Neural cell (in vitro differentiated cells): ENCODE measurements around the gene CCDC82. TPM values are rescaled to one million over a fixed set of nuclear protein-coding genes. Genes with fewer than 3 reads are reported as not detected.

Source experiments
- H2AFZ ChIP-seq: fragments of 200-600, 300-800 bp; sonication (generic), shearing (Covaris generic); 2 replicates; pipeline ENCODE4 v1.6.0; 2014; ENCODE audit warnings: low read depth, mild to moderate bottlenecking, antibody characterized with exemption, low read length, moderate library complexity
- H3F3A ChIP-seq: fragments of 200-600 bp; shearing (Covaris generic); 2 replicates; pipeline ENCODE4 v1.6.1; 2016; ENCODE audit warnings: mild to moderate bottlenecking, moderate library complexity, mixed read lengths, antibody characterized with exemption, low read length; ENCODE audit not compliant: insufficient read depth, poor library complexity, severe bottlenecking
- H3K27ac ChIP-seq: fragments of 200-600, 300-800 bp; sonication (generic), shearing (Covaris generic); 2 replicates; pipeline ENCODE4 v1.5.1; 2014; ENCODE audit warnings: mild to moderate bottlenecking, low read length, moderate library complexity
- H3K27me3 ChIP-seq: fragments of 300-800, 200-600 bp; sonication (generic), shearing (Covaris generic); 2 replicates; pipeline ENCODE4 v1.6.0; 2014; ENCODE audit warnings: mild to moderate bottlenecking, low read depth, low read length, moderate library complexity; ENCODE audit not compliant: insufficient read depth
- H3K36me3 ChIP-seq: fragments of 300-800, 200-600 bp; sonication (generic), shearing (Covaris generic); 2 replicates; pipeline ENCODE4 v1.5.1; 2014; ENCODE audit warnings: mild to moderate bottlenecking, antibody characterized with exemption, low read length, moderate library complexity; ENCODE audit not compliant: insufficient read depth
- H3K4me2 ChIP-seq: fragments of 300-800, 200-600 bp; sonication (generic), shearing (Covaris generic); 2 replicates; pipeline ENCODE4 v1.6.0; 2014; ENCODE audit warnings: mild to moderate bottlenecking, low read length
- H3K4me3 ChIP-seq: fragments of 300-800, 200-600 bp; sonication (generic), shearing (Covaris generic); 2 replicates; pipeline ENCODE4 v1.5.1; 2014; ENCODE audit warnings: mild to moderate bottlenecking, low read length, moderate library complexity
- H3K79me2 ChIP-seq: fragments of 200-600 bp; shearing (Covaris generic); replicated peaks from 2 replicates; pipeline ENCODE4 v1.6.0; 2014; ENCODE audit warnings: mild to moderate bottlenecking, low read length, moderate library complexity; ENCODE audit not compliant: insufficient read depth
- H3K9ac ChIP-seq: fragments of 300-800, 200-600 bp; sonication (generic), shearing (Covaris generic); 2 replicates; pipeline ENCODE4 v1.6.1; 2016; ENCODE audit warnings: mild to moderate bottlenecking, low read length, mixed read lengths
- H3K9me2 ChIP-seq: fragments of 200-600 bp; shearing (Covaris generic); 2 replicates; pipeline ENCODE4 v1.6.1; 2016; ENCODE audit warnings: mild to moderate bottlenecking, low read length, mixed read lengths; ENCODE audit not compliant: insufficient read depth
- H3K9me3 ChIP-seq: fragments of 200-600, 300-800 bp; sonication (generic), shearing (Covaris generic); 2 replicates; pipeline ENCODE4 v1.6.1; 2016; ENCODE audit warnings: mild to moderate bottlenecking, mixed run types, low read length, moderate library complexity, mixed read lengths
- H4K20me1 ChIP-seq: fragments of 200-600 bp; shearing (Covaris generic); 2 replicates; pipeline ENCODE4 v1.6.1; 2016; ENCODE audit warnings: mild to moderate bottlenecking, mixed run types; ENCODE audit not compliant: insufficient read depth
- EP300 ChIP-seq: fragments of 450-650 bp; conservative IDR thresholded peaks from 2 replicates; pipeline ENCODE4 v1.6.1; 2014; ENCODE audit warnings: antibody characterized with exemption, mild to moderate bottlenecking, moderate library complexity; ENCODE audit not compliant: poor library complexity, severe bottlenecking
- EZH2 ChIP-seq: fragments of 200-600, 300-800 bp; shearing (Covaris generic), sonication (generic); IDR thresholded peaks from 2 replicates; pipeline ENCODE4 v1.6.1; 2014; ENCODE audit warnings: antibody characterized with exemption, low read length, borderline replicate concordance, mild to moderate bottlenecking; ENCODE audit not compliant: insufficient read depth, poor library complexity, severe bottlenecking
- MXI1 ChIP-seq: fragments of 450-650 bp; conservative IDR thresholded peaks from 2 replicates; pipeline ENCODE4 v1.6.1; 2014; ENCODE audit warnings: antibody characterized with exemption, mild to moderate bottlenecking; ENCODE audit not compliant: poor library complexity, severe bottlenecking
- POLR2AphosphoS5 ChIP-seq: IDR thresholded peaks from 2 replicates; pipeline ENCODE4 v1.6.1; 2012
- RAD21 ChIP-seq: fragments of 450-650 bp; conservative IDR thresholded peaks from 2 replicates; pipeline ENCODE4 v1.6.1; 2014; ENCODE audit warnings: antibody characterized with exemption, mild to moderate bottlenecking, moderate library complexity
- SMC3 ChIP-seq: fragments of 450-650 bp; conservative IDR thresholded peaks from 2 replicates; pipeline ENCODE4 v1.6.1; 2014; ENCODE audit warnings: antibody characterized with exemption, mild to moderate bottlenecking, moderate library complexity; ENCODE audit not compliant: poor library complexity
- TAF1 ChIP-seq: IDR thresholded peaks from 2 replicates; pipeline ENCODE4 v1.6.1; 2012; ENCODE audit warnings: low read depth
- polyA plus RNA-seq: library from polyadenylated mRNA; depleted of rRNA; stranded (reverse); fragments of >200 nt; gene quantifications from 2 replicates; pipeline ENCODE4 v1.2.3, GENCODE V29; 2014
- TF ChIP-seq, protein P1 (sequence below): fragments of 450-650 bp; IDR thresholded peaks from 2 replicates; pipeline ENCODE4 v1.5.1; 2014; ENCODE audit warnings: antibody characterized with exemption, mild to moderate bottlenecking, moderate library complexity; ENCODE audit not compliant: poor library complexity, severe bottlenecking
- TF ChIP-seq, protein P2 (sequence below): IDR thresholded peaks from 2 replicates; pipeline ENCODE4 v1.6.1; 2012; ENCODE audit warnings: borderline replicate concordance

The CCDC82 gene
- polyA plus RNA-seq, 1 donor from 2014 or later = 238 TPM

GRCh38 chr11:96376796-96377195 lies 12.9 kb downstream of the CCDC82 start:
- no peaks in the 10 kb centered on the region for H3K79me2 ChIP-seq
- H2AFZ ChIP-seq = no peak overlapping the region
- H3K9me2 ChIP-seq = no peaks in the 10 kb centered on the region
- H3K36me3 ChIP-seq = peaks cover 13% of the 10 kb centered on the region
- H3K27me3 ChIP-seq = no peaks in the 10 kb centered on the region
- no peaks in the 10 kb centered on the region for H3K9me3 ChIP-seq
- no peaks in the 10 kb centered on the region for H3F3A ChIP-seq
- H3K27ac ChIP-seq = no peak overlapping the region
- H3K4me3 ChIP-seq = no peak overlapping the region
- no peak for TF ChIP-seq POLR2AphosphoS5
- TF ChIP-seq SMC3 = no peak
- no peak for TF ChIP-seq TAF1
- TF ChIP-seq EZH2 = no peak
- no peak for TF ChIP-seq RAD21
- no peak for TF ChIP-seq EP300
- TF ChIP-seq, protein P1, sequence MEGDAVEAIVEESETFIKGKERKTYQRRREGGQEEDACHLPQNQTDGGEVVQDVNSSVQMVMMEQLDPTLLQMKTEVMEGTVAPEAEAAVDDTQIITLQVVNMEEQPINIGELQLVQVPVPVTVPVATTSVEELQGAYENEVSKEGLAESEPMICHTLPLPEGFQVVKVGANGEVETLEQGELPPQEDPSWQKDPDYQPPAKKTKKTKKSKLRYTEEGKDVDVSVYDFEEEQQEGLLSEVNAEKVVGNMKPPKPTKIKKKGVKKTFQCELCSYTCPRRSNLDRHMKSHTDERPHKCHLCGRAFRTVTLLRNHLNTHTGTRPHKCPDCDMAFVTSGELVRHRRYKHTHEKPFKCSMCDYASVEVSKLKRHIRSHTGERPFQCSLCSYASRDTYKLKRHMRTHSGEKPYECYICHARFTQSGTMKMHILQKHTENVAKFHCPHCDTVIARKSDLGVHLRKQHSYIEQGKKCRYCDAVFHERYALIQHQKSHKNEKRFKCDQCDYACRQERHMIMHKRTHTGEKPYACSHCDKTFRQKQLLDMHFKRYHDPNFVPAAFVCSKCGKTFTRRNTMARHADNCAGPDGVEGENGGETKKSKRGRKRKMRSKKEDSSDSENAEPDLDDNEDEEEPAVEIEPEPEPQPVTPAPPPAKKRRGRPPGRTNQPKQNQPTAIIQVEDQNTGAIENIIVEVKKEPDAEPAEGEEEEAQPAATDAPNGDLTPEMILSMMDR = no peak
- TF ChIP-seq MXI1 = no peak
- TF ChIP-seq, protein P2, sequence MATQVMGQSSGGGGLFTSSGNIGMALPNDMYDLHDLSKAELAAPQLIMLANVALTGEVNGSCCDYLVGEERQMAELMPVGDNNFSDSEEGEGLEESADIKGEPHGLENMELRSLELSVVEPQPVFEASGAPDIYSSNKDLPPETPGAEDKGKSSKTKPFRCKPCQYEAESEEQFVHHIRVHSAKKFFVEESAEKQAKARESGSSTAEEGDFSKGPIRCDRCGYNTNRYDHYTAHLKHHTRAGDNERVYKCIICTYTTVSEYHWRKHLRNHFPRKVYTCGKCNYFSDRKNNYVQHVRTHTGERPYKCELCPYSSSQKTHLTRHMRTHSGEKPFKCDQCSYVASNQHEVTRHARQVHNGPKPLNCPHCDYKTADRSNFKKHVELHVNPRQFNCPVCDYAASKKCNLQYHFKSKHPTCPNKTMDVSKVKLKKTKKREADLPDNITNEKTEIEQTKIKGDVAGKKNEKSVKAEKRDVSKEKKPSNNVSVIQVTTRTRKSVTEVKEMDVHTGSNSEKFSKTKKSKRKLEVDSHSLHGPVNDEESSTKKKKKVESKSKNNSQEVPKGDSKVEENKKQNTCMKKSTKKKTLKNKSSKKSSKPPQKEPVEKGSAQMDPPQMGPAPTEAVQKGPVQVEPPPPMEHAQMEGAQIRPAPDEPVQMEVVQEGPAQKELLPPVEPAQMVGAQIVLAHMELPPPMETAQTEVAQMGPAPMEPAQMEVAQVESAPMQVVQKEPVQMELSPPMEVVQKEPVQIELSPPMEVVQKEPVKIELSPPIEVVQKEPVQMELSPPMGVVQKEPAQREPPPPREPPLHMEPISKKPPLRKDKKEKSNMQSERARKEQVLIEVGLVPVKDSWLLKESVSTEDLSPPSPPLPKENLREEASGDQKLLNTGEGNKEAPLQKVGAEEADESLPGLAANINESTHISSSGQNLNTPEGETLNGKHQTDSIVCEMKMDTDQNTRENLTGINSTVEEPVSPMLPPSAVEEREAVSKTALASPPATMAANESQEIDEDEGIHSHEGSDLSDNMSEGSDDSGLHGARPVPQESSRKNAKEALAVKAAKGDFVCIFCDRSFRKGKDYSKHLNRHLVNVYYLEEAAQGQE = no peak
- H3K9ac ChIP-seq = no peak overlapping the region
- H3K4me2 ChIP-seq = no peak overlapping the region
- H4K20me1 ChIP-seq = no peaks in the 10 kb centered on the region

- no peaks in the 10 kb centered on the region for H4K20me1 ChIP-seq
- no peaks in the 10 kb centered on the region for H3K27me3 ChIP-seq
- no peaks in the 10 kb centered on the region for H3K9me3 ChIP-seq
- no peaks in the 10 kb centered on the region for H3K9me2 ChIP-seq
- no peak overlapping the region for H3K9ac ChIP-seq
- no peaks in the 10 kb centered on the region for H3F3A ChIP-seq
- TF ChIP-seq POLR2AphosphoS5 (no peak), EZH2 (no peak)
- no peak overlapping the region for H3K4me2 ChIP-seq
- H3K36me3 ChIP-seq = peaks cover 12% of the 10 kb centered on the region
- no peak overlapping the region for H2AFZ ChIP-seq
- no peaks in the 10 kb centered on the region for H3K79me2 ChIP-seq
- no peak overlapping the region for H3K27ac ChIP-seq
- H3K4me3 ChIP-seq = no peak overlapping the region
These were observed 15.9 kb downstream of the CCDC82 start for GRCh38 chr11:96373826-96374225.

- H3K4me2 ChIP-seq = no peak overlapping the region
- H4K20me1 ChIP-seq = no peaks in the 10 kb centered on the region
- no peaks in the 10 kb centered on the region for H3F3A ChIP-seq
- H3K27me3 ChIP-seq = no peaks in the 10 kb centered on the region
- H3K36me3 ChIP-seq = peaks cover 13% of the 10 kb centered on the region
- no peak overlapping the region for H3K27ac ChIP-seq
- H3K9me3 ChIP-seq = no peaks in the 10 kb centered on the region
- no peaks in the 10 kb centered on the region for H3K79me2 ChIP-seq
- H3K4me3 ChIP-seq = no peak overlapping the region
- no peak overlapping the region for H2AFZ ChIP-seq
- no peak overlapping the region for H3K9ac ChIP-seq
- no peaks in the 10 kb centered on the region for H3K9me2 ChIP-seq
- no peak for TF ChIP-seq EP300
- no peak for TF ChIP-seq RAD21
- no peak for TF ChIP-seq MXI1
- TF ChIP-seq TAF1 = no peak
- no peak for TF ChIP-seq EZH2
- TF ChIP-seq, protein P2 = no peak
- TF ChIP-seq, protein P1 = no peak
- TF ChIP-seq SMC3 = no peak
- TF ChIP-seq POLR2AphosphoS5 = no peak
These were observed 22.4 kb downstream of the CCDC82 start for GRCh38 chr11:96367342-96367741.
